Mesodermal cell (in vitro differentiated cells): ENCODE measurements around the gene SLC25A25.
A peak's percentile ranks its signal among the peaks of the same experiment; 100 is the strongest.
"Not testable (repeated sequence)": the region's sequence is repeated elsewhere in the genome, so short reads cannot be mapped to it uniquely, and the experiment has no call there.

ENCODE experiments used
- H3K27ac ChIP-seq: 2 replicates; pipeline ENCODE4 v1.7.0; 2013; ENCODE audit warnings: mild to moderate bottlenecking, low read depth, low read length, moderate library complexity; ENCODE audit not compliant: severe bottlenecking
- H3K36me3 ChIP-seq: 2 replicates; pipeline ENCODE4 v1.7.1; 2013; ENCODE audit warnings: mild to moderate bottlenecking, low read length, moderate library complexity; ENCODE audit not compliant: control insufficient read depth, insufficient read depth
- H3K4me1 ChIP-seq: one replicate; pipeline ENCODE4 v1.7.1; 2013; ENCODE audit warnings: mild to moderate bottlenecking, low read length; ENCODE audit not compliant: insufficient read depth, control insufficient read depth, poor library complexity, severe bottlenecking
- H3K4me3 ChIP-seq: 2 replicates; pipeline ENCODE4 v1.7.0; 2013; ENCODE audit warnings: low read length, control low read depth, mild to moderate bottlenecking; ENCODE audit not compliant: insufficient read depth, poor library complexity, severe bottlenecking; ENCODE audit errors: extremely low read depth
- H3K9me3 ChIP-seq: 2 replicates; pipeline ENCODE4 v1.7.1; 2013; ENCODE audit warnings: mild to moderate bottlenecking, low read length, moderate library complexity; ENCODE audit not compliant: control insufficient read depth
- WGBS, 2 experiments: methylation state at CpG; one replicate each; pipeline ENCODE4 v1.1.5; 2013; ENCODE audit warnings: missing lambda C conversion rate in 2 of 2; ENCODE audit not compliant: insufficient coverage in 2 of 2; 5-methylcytosine and 5-hydroxymethylcytosine counted together

Gene SLC25A25

GRCh38 chr9:128033609-128034008 is 34.4 kb upstream of the SLC25A25 start:
- no peaks in the 10 kb centered on the region for H3K4me1 ChIP-seq
- H3K9me3 ChIP-seq, result no peaks in the 10 kb centered on the region
- no peaks in the 10 kb centered on the region for H3K36me3 ChIP-seq
- H3K27ac ChIP-seq, result no peak overlapping the region
- 92 to 96% methylated on average over 2 of the region's 4 CpGs for WGBS, 2 experiments
- no peak overlapping the region for H3K4me3 ChIP-seq

GRCh38 chr9:128034821-128035652 is 33.0 kb upstream of the SLC25A25 start:
- 15 to 35% methylated on average over 2 to 6 of the region's 8 CpGs for WGBS, 2 experiments
- no peaks in the 10 kb centered on the region for H3K9me3 ChIP-seq

GRCh38 chr9:128036522-128036921 is 31.5 kb upstream of the SLC25A25 start:
- not testable (repeated sequence) for H3K4me3 ChIP-seq, H3K4me1 ChIP-seq, H3K36me3 ChIP-seq, H3K27ac ChIP-seq, H3K9me3 ChIP-seq
- WGBS, 2 experiments, result 0 to 100% methylated on average over 1 to 2 of the region's 3 CpGs

More at GRCh38 chr9:128034821-128035652, 33.0 kb upstream of the SLC25A25 start:
- no peaks in the 10 kb centered on the region for H3K4me1 ChIP-seq
- H3K27ac ChIP-seq, result no peak overlapping the region
- no peak overlapping the region for H3K4me3 ChIP-seq
- H3K36me3 ChIP-seq, result no peaks in the 10 kb centered on the region

- not testable (repeated sequence) for H3K4me3 ChIP-seq, H3K27ac ChIP-seq, H3K4me1 ChIP-seq, H3K36me3 ChIP-seq, H3K9me3 ChIP-seq
- 100% methylated on average over 1 of the region's 3 CpGs for WGBS, 2 experiments
These were observed 27.2 kb upstream of the SLC25A25 start for GRCh38 chr9:128040783-128041182.

- no peaks in the 10 kb centered on the region for H3K36me3 ChIP-seq
- H3K27ac ChIP-seq, result no peak overlapping the region
- H3K4me3 ChIP-seq, result no peak overlapping the region
- WGBS, 2 experiments, result 67 to 71% methylated on average over 5 to 6 of the region's 7 CpGs
- no peaks in the 10 kb centered on the region for H3K9me3 ChIP-seq
- no peaks in the 10 kb centered on the region for H3K4me1 ChIP-seq
These were observed 26.0 kb upstream of the SLC25A25 start for GRCh38 chr9:128042043-128042442.

- WGBS, 2 experiments, result 55 to 57% methylated on average over 6 of the region's 7 CpGs
- Histone ChIP-seq H3K36me3 (no peaks in the 10 kb centered on the region), H3K9me3 (no peaks in the 10 kb centered on the region), H3K27ac (peak overlapping the region; percentile 43), H3K4me3 (no peak overlapping the region), H3K4me1 (no peaks in the 10 kb centered on the region)
These were observed 24.6 kb upstream of the SLC25A25 start for GRCh38 chr9:128043467-128043868.

GRCh38 chr9:128045409-128045808 is 22.6 kb upstream of the SLC25A25 start:
- H3K36me3 ChIP-seq, H3K9me3 ChIP-seq, H3K27ac ChIP-seq, H3K4me3 ChIP-seq: not testable (repeated sequence)
- WGBS, 2 experiments, result 90 to 95% methylated on average over 3 to 4 of the region's 6 CpGs
- peaks cover 11% of the 10 kb centered on the region for H3K4me1 ChIP-seq

GRCh38 chr9:128045831-128046230 is 22.2 kb upstream of the SLC25A25 start:
- Histone ChIP-seq H3K27ac (no peak overlapping the region), H3K36me3 (no peaks in the 10 kb centered on the region), H3K4me1 (peaks cover 15% of the 10 kb centered on the region), H3K9me3 (no peaks in the 10 kb centered on the region), H3K4me3 (no peak overlapping the region)
- WGBS, 2 experiments, result 100% methylated on average over 1 of the region's 1 CpG

- Histone ChIP-seq H3K36me3 (no peaks in the 10 kb centered on the region), H3K9me3 (no peaks in the 10 kb centered on the region), H3K27ac (no peak overlapping the region), H3K4me1 (peaks cover 15% of the 10 kb centered on the region), H3K4me3 (no peak overlapping the region)
- 93% methylated on average over 4 of the region's 6 CpGs; no CpG with 5 or more reads in 1 of the 2 experiments for WGBS, 2 experiments
These were observed 20.8 kb upstream of the SLC25A25 start for GRCh38 chr9:128047231-128047630.

GRCh38 chr9:128048663-128049062 is 19.4 kb upstream of the SLC25A25 start:
- Histone ChIP-seq H3K4me1 (peaks cover 15% of the 10 kb centered on the region), H3K4me3 (no peak overlapping the region), H3K27ac (no peak overlapping the region), H3K9me3 (no peaks in the 10 kb centered on the region), H3K36me3 (no peaks in the 10 kb centered on the region)

GRCh38 chr9:128049843-128050242 is 18.2 kb upstream of the SLC25A25 start:
- no peaks in the 10 kb centered on the region for H3K9me3 ChIP-seq
- 89 to 90% methylated on average over 1 to 2 of the region's 3 CpGs for WGBS, 2 experiments
- no peaks in the 10 kb centered on the region for H3K36me3 ChIP-seq
- peak overlapping the region; percentile 23 for H3K27ac ChIP-seq
- peaks cover 15% of the 10 kb centered on the region for H3K4me1 ChIP-seq
- no peak overlapping the region for H3K4me3 ChIP-seq
